IMR-90 (cell line): ENCODE results near the gene BDNF. TPM values are rescaled to one million over a fixed set of nuclear protein-coding genes. Genes with fewer than 3 reads are reported as not detected.

Experiments
- ATAC-seq: fragments of 200-7000 bp; cut with Tn5 transposase; 2 replicates; pipeline ENCODE4 v1.9.1; 2020; ENCODE audit warnings: low read depth, mild to moderate bottlenecking, moderate library complexity
- BruUV-seq: library from RNA; stranded (reverse); fragments of 400-500 nt; replicated peaks from 2 replicates; lab custom pipeline; 2021; lab: Mats Ljungman, UMichigan
- CTCF ChIA-PET: fragments of 300-600 bp; formaldehyde crosslinking; extraction: SDS; loops from one replicate; lab custom pipeline; 2021; ENCODE audit warnings: antibody characterized with exemption; lab: Yijun Ruan, JAX
- POLR2A ChIA-PET: fragments of 300-600 bp; sonication (Branson Sonifier 250); formaldehyde crosslinking; loops from one replicate; lab custom pipeline; 2022; ENCODE audit warnings: antibody characterized with exemption; ENCODE audit not compliant: unreplicated experiment; lab: Charles Lee
- DNase-seq: peaks from one replicate; pipeline ENCODE4 v3.0.0; 2013
- H2AFZ ChIP-seq: replicated peaks from 2 replicates; pipeline ENCODE3; 2013; ENCODE audit warnings: low read length, mild to moderate bottlenecking; ENCODE audit not compliant: poor library complexity
- H2AK5ac ChIP-seq: 2 replicates; pipeline ENCODE4 v1.6.1; 2013; ENCODE audit warnings: low read depth, low read length, inconsistent platforms
- H2AK9ac ChIP-seq: replicated peaks from 2 replicates; pipeline ENCODE3; 2013; ENCODE audit warnings: mild to moderate bottlenecking, low read depth, low read length, moderate library complexity; ENCODE audit not compliant: poor library complexity
- H2BK120ac ChIP-seq: 2 replicates; pipeline ENCODE4 v1.6.1; 2013; ENCODE audit warnings: low read depth, low read length, inconsistent platforms
- H2BK15ac ChIP-seq: 3 replicates; pipeline ENCODE4 v1.6.1; 2013; ENCODE audit warnings: low read depth, low read length, inconsistent platforms
- H2BK20ac ChIP-seq: 2 replicates; pipeline ENCODE4 v1.6.1; 2013; ENCODE audit warnings: low read depth, mild to moderate bottlenecking, inconsistent platforms, low read length, moderate library complexity
- H2BK5ac ChIP-seq: 2 replicates; pipeline ENCODE4 v1.6.1; 2013; ENCODE audit warnings: mild to moderate bottlenecking, low read depth, low read length, inconsistent platforms; ENCODE audit not compliant: poor library complexity, severe bottlenecking
- H3K14ac ChIP-seq: replicated peaks from 2 replicates; pipeline ENCODE4 v1.6.1; 2013; ENCODE audit warnings: low read depth, low read length, inconsistent platforms
- H3K18ac ChIP-seq: 2 replicates; pipeline ENCODE4 v1.6.1; 2013; ENCODE audit warnings: low read depth, low read length, control low read depth
- H3K23ac ChIP-seq: 2 replicates; pipeline ENCODE4 v1.6.1; 2013; ENCODE audit warnings: low read depth, low read length, inconsistent platforms
- H3K27ac ChIP-seq: 2 replicates; pipeline ENCODE4 v1.5.1; 2013; ENCODE audit warnings: mild to moderate bottlenecking, control low read depth, low read length; ENCODE audit not compliant: insufficient read depth
- H3K27me3 ChIP-seq: 2 replicates; pipeline ENCODE4 v1.6.1; 2013; ENCODE audit warnings: low read length; ENCODE audit not compliant: control insufficient read depth, insufficient read depth
- H3K36me3 ChIP-seq: 2 replicates; pipeline ENCODE4 v1.6.1; 2013; ENCODE audit warnings: low read length, mixed read lengths; ENCODE audit not compliant: control insufficient read depth, insufficient read depth
- H3K4ac ChIP-seq: 2 replicates; pipeline ENCODE4 v1.6.1; 2013; ENCODE audit warnings: low read depth, low read length, inconsistent platforms
- H3K4me1 ChIP-seq: 2 replicates; pipeline ENCODE4 v1.6.1; 2013; ENCODE audit warnings: low read length, mixed read lengths; ENCODE audit not compliant: control insufficient read depth, insufficient read depth
- H3K4me2 ChIP-seq: 2 replicates; pipeline ENCODE4 v1.6.1; 2013; ENCODE audit warnings: low read depth, mild to moderate bottlenecking, control low read depth, low read length, moderate library complexity
- H3K4me3 ChIP-seq: 2 replicates; pipeline ENCODE4 v1.5.1; 2013; ENCODE audit warnings: low read depth, mild to moderate bottlenecking, control low read depth, low read length, moderate library complexity; ENCODE audit not compliant: insufficient read depth
- H3K56ac ChIP-seq: 2 replicates; pipeline ENCODE4 v1.6.1; 2013; ENCODE audit warnings: low read length, inconsistent platforms; ENCODE audit not compliant: insufficient read depth; ENCODE audit errors: extremely low read depth
- H3K79me1 ChIP-seq, 2 experiments: 2 replicates each; pipeline ENCODE4 v1.6.1; 2013; ENCODE audit warnings: low read length in 2 of 2, inconsistent platforms in 1 of 2, low read depth in 1 of 2
- H3K9ac ChIP-seq: 2 replicates; pipeline ENCODE4 v1.6.1; 2013; ENCODE audit warnings: low read depth, low read length, control low read depth
- H3K9me1 ChIP-seq: 2 replicates; pipeline ENCODE4 v1.6.1; 2013; ENCODE audit warnings: low read length, inconsistent platforms; ENCODE audit not compliant: insufficient read depth
- H3K9me3 ChIP-seq: 2 replicates; pipeline ENCODE4 v1.6.1; 2013; ENCODE audit warnings: low read length; ENCODE audit not compliant: control insufficient read depth, insufficient read depth
- H4K20me1 ChIP-seq: 2 replicates; pipeline ENCODE4 v1.6.1; 2013; ENCODE audit warnings: low read length, inconsistent platforms; ENCODE audit not compliant: insufficient read depth
- H4K5ac ChIP-seq: 2 replicates; pipeline ENCODE4 v1.6.1; 2013; ENCODE audit warnings: mild to moderate bottlenecking, low read depth, low read length, control low read depth
- H4K8ac ChIP-seq, 2 experiments: 2 replicates each; pipeline ENCODE4 v1.6.1; 2013; ENCODE audit warnings: low read depth in 2 of 2, low read length in 2 of 2, control low read depth in 1 of 2, inconsistent platforms in 1 of 2
- H4K91ac ChIP-seq: 2 replicates; pipeline ENCODE4 v1.6.1; 2013; ENCODE audit warnings: low read depth, low read length, inconsistent platforms; ENCODE audit not compliant: insufficient read depth
- BHLHE40 ChIP-seq: fragments of 150-350 bp; IDR thresholded peaks from 2 replicates; pipeline ENCODE4 v1.6.1; 2016; ENCODE audit warnings: mild to moderate bottlenecking, low read depth, low read length
- CEBPB ChIP-seq: IDR thresholded peaks from 2 replicates; pipeline ENCODE4 v1.6.1; 2012; ENCODE audit warnings: low read depth, low read length, improper control_type of control experiment
- CHD1 ChIP-seq: IDR thresholded peaks from 2 replicates; pipeline ENCODE4 v1.6.1; 2012; ENCODE audit warnings: low read depth, low read length, improper control_type of control experiment
- CTCF ChIP-seq: conservative IDR thresholded peaks from 2 replicates; pipeline ENCODE4 v1.5.1; 2012; ENCODE audit warnings: mild to moderate bottlenecking, low read depth, low read length, improper control_type of control experiment
- ELK1 ChIP-seq: fragments of 150-350 bp; IDR thresholded peaks from 2 replicates; pipeline ENCODE4 v1.6.1; 2016; ENCODE audit warnings: low read depth, mild to moderate bottlenecking, low read length, moderate library complexity, borderline replicate concordance
- FOS ChIP-seq: fragments of 150-350 bp; IDR thresholded peaks from 2 replicates; pipeline ENCODE4 v1.6.1; 2016; ENCODE audit warnings: low read depth, low read length
- MAFK ChIP-seq: IDR thresholded peaks from 2 replicates; pipeline ENCODE4 v1.6.1; 2012; ENCODE audit warnings: low read depth, low read length, improper control_type of control experiment
- MAZ ChIP-seq: IDR thresholded peaks from 2 replicates; pipeline ENCODE4 v1.6.1; 2012; ENCODE audit warnings: low read depth, mild to moderate bottlenecking, low read length, improper control_type of control experiment, moderate library complexity, borderline replicate concordance
- MXI1 ChIP-seq: IDR thresholded peaks from 2 replicates; pipeline ENCODE4 v1.6.1; 2012; ENCODE audit warnings: low read depth, mild to moderate bottlenecking, low read length, moderate library complexity, borderline replicate concordance
- NFE2L2 ChIP-seq: fragments of 150-350 bp; IDR thresholded peaks from 2 replicates; pipeline ENCODE4 v1.6.1; 2016; ENCODE audit warnings: low read depth, mild to moderate bottlenecking, low read length
- POLR2A ChIP-seq: IDR thresholded peaks from 2 replicates; pipeline ENCODE4 v1.6.1; 2012; ENCODE audit warnings: mild to moderate bottlenecking, low read depth, low read length
- RAD21 ChIP-seq: IDR thresholded peaks from 2 replicates; pipeline ENCODE4 v1.6.1; 2012; ENCODE audit warnings: low read length, improper control_type of control experiment
- RCOR1 ChIP-seq: IDR thresholded peaks from 2 replicates; pipeline ENCODE4 v1.6.1; 2012; ENCODE audit warnings: mild to moderate bottlenecking, low read length, improper control_type of control experiment; ENCODE audit not compliant: insufficient replicate concordance
- RFX5 ChIP-seq: IDR thresholded peaks from 2 replicates; pipeline ENCODE4 v1.8.0; 2012; ENCODE audit warnings: low read depth, mild to moderate bottlenecking, low read length, moderate library complexity
- SMC3 ChIP-seq: fragments of 150-350 bp; IDR thresholded peaks from 2 replicates; pipeline ENCODE4 v1.6.1; 2016; ENCODE audit warnings: low read depth, mild to moderate bottlenecking, antibody characterized with exemption, low read length, moderate library complexity
- dilution Hi-C: fragments of 300-500 bp; cut with HindIII; formaldehyde crosslinking; loops from one replicate; pipeline ENCODE4 v1.14.3; 2018; ENCODE audit warnings: low sequenced_read_pairs; ENCODE audit not compliant: unreplicated experiment
- in situ Hi-C: fragments of 300-500 bp; cut with MboI; formaldehyde crosslinking; loops from 3 replicates; pipeline ENCODE4 v1.14.3; 2019; ENCODE audit warnings: low sequenced_read_pairs, inconsistent platforms, mixed read lengths
- intact Hi-C: fragments of 100-400 bp; cut with micrococcal nuclease; formaldehyde crosslinking; loops from 2 replicates; pipeline ENCODE4 v1.10.0; 2022
- polyA plus RNA-seq, 3 experiments: library from polyadenylated mRNA; depleted of rRNA; stranded (reverse); fragments of >200 nt; gene quantifications; 2 replicates each; pipeline ENCODE4 v1.2.3, GENCODE V29; 2012; ENCODE audit warnings: low replicate concordance in 1 of 3
- total RNA-seq: library from RNA; depleted of rRNA; stranded (reverse); fragments of >200 nt; gene quantifications from 2 replicates; pipeline ENCODE4 v1.2.3, GENCODE V29; 2012
- TF ChIP-seq, protein P1 (sequence below): fragments of 150-350 bp; IDR thresholded peaks from 2 replicates; pipeline ENCODE4 v1.6.1; 2017; ENCODE audit warnings: mild to moderate bottlenecking, antibody characterized with exemption, low read length, low read depth

BDNF gene
- total and polyA plus RNA-seq, 2 of the 4 experiments (the other 2 are of a cell fraction): 94.8 to 152 TPM

DNA sequence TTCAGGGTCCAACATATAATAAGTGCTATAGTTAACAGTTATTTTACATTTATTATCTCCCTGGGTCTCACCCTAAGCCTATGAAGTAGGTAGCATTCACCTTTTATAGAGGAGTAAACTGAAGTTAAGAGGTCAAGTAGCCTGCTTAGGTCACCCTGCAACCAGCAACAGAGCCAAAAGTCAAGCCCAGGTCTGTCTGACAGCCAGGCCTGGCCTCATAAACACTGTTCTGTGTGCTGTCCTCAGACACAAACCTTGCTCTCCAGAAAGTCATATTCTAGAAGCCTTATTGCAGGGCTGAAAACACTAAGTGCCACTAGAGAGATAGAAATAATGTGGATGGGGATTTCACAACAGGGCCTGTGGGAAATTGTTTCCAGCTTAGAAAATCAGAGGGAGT, 59.3 kb downstream of the BDNF start:
- Histone ChIP-seq H3K9ac (no peak overlapping the region), H3K4me1 (no peaks in the 10 kb centered on the region), H3K27me3 (peaks cover 2% of the 10 kb centered on the region), H3K4me3 (no peak overlapping the region), H3K27ac (no peak overlapping the region), H4K8ac (no peak overlapping the region), H2BK20ac (no peak overlapping the region), H3K23ac (no peak overlapping the region), H2BK5ac (no peak overlapping the region), H3K56ac (no peak overlapping the region), H3K9me1 (no peaks in the 10 kb centered on the region), H3K18ac (no peak overlapping the region), H2BK15ac (no peak overlapping the region), H3K14ac (no peak overlapping the region), H4K20me1 (0 out of 2 replicates have a peak, but pooled peaks cover 2% of the 10 kb centered on the region), H2AK5ac (no peak overlapping the region), H4K5ac (no peak overlapping the region), H3K4me2 (no peak overlapping the region), H3K36me3 (no peaks in the 10 kb centered on the region), H3K4ac (no peak overlapping the region), H2AK9ac (no peak overlapping the region), H2AFZ (no peak overlapping the region), H3K79me1 (no peaks in the 10 kb centered on the region), H4K91ac (no peak overlapping the region), H2BK120ac (no peak overlapping the region), H3K9me3 (no peaks in the 10 kb centered on the region)
- no TSS peak for BruUV-seq
- CTCF ChIA-PET: no interaction called here
- in situ Hi-C loops: no loop called here
- intact Hi-C loops: no loop called here
- POLR2A ChIA-PET: no interaction called here
- no peak for TF ChIP-seq MAFK
- no peak for TF ChIP-seq POLR2A
- no peak for TF ChIP-seq ELK1
- no peak for TF ChIP-seq FOS
- TF ChIP-seq, protein P1, sequence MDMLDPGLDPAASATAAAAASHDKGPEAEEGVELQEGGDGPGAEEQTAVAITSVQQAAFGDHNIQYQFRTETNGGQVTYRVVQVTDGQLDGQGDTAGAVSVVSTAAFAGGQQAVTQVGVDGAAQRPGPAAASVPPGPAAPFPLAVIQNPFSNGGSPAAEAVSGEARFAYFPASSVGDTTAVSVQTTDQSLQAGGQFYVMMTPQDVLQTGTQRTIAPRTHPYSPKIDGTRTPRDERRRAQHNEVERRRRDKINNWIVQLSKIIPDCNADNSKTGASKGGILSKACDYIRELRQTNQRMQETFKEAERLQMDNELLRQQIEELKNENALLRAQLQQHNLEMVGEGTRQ: no peak
- TF ChIP-seq MXI1: no peak
- TF ChIP-seq RAD21: no peak
- no peak for TF ChIP-seq CEBPB
- no peak for TF ChIP-seq NFE2L2
- no peak for TF ChIP-seq MAZ
- no peak for TF ChIP-seq SMC3
- no peak for TF ChIP-seq BHLHE40
- no peak for TF ChIP-seq CTCF
- TF ChIP-seq CHD1: no peak
- no peak for TF ChIP-seq RCOR1
- TF ChIP-seq RFX5: no peak
- DNase-seq: no peak
- ATAC-seq: no peak
- dilution Hi-C loops: no loop called here
